RWPE1 (cell line): ENCODE measurements around the gene PPP2CA.
A peak's percentile ranks its signal among the peaks of the same experiment; 100 is the strongest.

Source experiments
- CTCF ChIA-PET: fragments of 350-600 bp; sonication (Branson Sonifier 250); formaldehyde crosslinking; extraction: SDS; loops from one replicate; lab custom pipeline; 2021; lab: Yijun Ruan, JAX
- POLR2A ChIA-PET: fragments of 400-600 bp; formaldehyde crosslinking; extraction: SDS; loops from one replicate; lab custom pipeline; 2020; ENCODE audit warnings: antibody characterized with exemption; ENCODE audit not compliant: low non-redundant PET; lab: Yijun Ruan, JAX
- DNase-seq: peaks from one replicate; pipeline ENCODE4 v3.0.0; 2012; ENCODE audit warnings: low spot score
- H3K27ac ChIP-seq: fragments of 450-650 bp; 2 replicates; pipeline ENCODE4 v1.5.1; 2017
- TF ChIP-seq, protein P1 (sequence below): fragments of 450-650 bp; conservative IDR thresholded peaks from 2 replicates; pipeline ENCODE4 v1.5.1; 2017; ENCODE audit warnings: low read depth, mild to moderate bottlenecking

The PPP2CA gene

DNA sequence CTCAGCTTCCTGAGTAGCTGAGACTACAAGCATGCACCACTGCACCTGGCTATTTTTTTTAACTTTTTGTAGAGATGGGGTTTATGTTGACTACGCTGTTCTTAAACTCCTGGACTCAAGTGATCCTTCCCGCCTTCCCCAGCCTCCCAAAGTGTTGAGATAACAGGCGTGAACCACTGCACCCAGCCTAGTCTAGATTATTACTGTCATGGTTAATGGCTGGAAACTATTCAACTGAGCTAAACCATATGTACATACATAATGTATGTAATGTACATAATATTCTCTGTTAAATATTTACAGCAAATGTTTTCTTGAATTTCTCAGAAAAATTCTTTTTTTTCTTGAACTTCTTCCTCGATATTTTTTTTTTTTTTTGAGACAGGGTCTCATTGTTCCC lies 21.3 kb downstream of the PPP2CA start:
- CTCF ChIA-PET = interaction anchor here (0.6 to 0.7 kb wide), 2 partner anchors 251 to 1058 kb away, joined by 3 to 4 read pairs; no protein-coding TSS in a partner anchor
- POLR2A ChIA-PET = no interaction called here
- TF ChIP-seq, protein P1, sequence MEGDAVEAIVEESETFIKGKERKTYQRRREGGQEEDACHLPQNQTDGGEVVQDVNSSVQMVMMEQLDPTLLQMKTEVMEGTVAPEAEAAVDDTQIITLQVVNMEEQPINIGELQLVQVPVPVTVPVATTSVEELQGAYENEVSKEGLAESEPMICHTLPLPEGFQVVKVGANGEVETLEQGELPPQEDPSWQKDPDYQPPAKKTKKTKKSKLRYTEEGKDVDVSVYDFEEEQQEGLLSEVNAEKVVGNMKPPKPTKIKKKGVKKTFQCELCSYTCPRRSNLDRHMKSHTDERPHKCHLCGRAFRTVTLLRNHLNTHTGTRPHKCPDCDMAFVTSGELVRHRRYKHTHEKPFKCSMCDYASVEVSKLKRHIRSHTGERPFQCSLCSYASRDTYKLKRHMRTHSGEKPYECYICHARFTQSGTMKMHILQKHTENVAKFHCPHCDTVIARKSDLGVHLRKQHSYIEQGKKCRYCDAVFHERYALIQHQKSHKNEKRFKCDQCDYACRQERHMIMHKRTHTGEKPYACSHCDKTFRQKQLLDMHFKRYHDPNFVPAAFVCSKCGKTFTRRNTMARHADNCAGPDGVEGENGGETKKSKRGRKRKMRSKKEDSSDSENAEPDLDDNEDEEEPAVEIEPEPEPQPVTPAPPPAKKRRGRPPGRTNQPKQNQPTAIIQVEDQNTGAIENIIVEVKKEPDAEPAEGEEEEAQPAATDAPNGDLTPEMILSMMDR = no peak
- DNase-seq = no peak
- no peak overlapping the region for H3K27ac ChIP-seq

DNA sequence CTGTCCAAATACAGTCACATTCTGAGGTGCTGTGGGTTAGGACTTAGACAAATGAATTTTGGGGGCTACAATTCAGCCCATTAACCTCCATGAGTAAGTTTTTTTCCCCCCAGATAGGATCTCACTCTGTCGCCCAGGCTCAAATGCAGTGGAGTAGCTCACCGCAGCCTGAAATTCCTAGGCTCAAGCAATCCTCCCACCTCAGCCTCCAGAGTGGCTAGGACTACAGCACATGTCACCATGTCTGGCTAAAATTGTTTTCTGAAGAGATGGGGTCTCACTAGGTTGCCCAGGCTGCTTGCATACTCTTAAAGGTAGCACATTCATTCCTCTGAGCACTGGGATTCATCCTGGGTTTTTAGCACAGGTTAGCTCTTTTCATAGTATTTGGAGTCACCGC lies 22.2 kb downstream of the PPP2CA start:
- no peak for DNase-seq
- ChIA-PET POLR2A (no interaction called here), CTCF (no interaction called here)
- H3K27ac ChIP-seq = no peak overlapping the region
- TF ChIP-seq, protein P1 = no peak

DNA sequence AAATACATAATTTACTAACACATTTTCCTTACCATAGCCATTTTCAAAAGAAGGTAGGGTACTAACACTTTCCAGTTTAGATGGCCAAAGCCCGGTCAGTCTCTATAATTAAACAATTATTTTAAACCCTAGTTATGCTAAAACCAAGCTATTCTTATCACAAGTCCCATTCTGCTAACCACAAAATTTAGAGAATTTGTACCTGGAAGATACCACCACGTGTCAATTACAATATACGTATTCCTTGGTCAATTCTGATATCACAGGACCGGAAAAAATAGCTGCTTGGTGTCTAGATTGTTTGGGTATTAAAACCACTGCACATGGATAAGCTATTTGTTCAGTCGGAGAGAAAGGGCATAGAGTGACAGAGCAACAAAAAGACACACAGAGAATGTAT lies 30.2 kb downstream of the PPP2CA start:
- TF ChIP-seq, protein P1 = no peak
- DNase-seq = no peak
- no peak overlapping the region for H3K27ac ChIP-seq
- CTCF ChIA-PET = interaction anchor here (1.2 kb wide), 1 partner anchor 12 kb away, joined by 5 read pairs; no protein-coding TSS in a partner anchor
- POLR2A ChIA-PET = interaction anchor here (0.6 kb wide), 1 partner anchor 52 kb away, joined by 7 read pairs; no protein-coding TSS in a partner anchor

DNA sequence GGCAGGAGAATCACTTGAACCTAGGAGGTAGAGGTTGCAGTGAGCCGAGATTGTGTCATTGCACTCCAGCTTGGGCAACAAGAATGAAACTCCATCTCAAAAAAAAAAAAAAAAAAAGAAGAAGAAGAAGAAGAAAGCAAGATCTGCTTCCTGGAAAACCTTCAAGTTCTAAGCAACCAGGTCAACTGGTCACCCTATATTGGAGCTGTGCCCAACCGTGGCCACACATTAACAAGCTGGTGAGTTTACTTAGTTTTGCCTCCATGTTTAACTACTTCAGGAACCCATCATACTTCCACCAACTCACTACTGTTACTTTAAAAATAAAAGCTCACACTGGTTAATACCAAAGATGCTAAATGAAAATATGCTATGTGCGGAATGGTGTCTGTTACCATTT lies 36.8 kb downstream of the PPP2CA start:
- no peak for DNase-seq
- ChIA-PET POLR2A (no interaction called here), CTCF (interaction anchor here (1.2 to 8.3 kb wide), 2 partner anchors 100 to 104 kb away, joined by 4 to 78 read pairs; no protein-coding TSS in a partner anchor)
- TF ChIP-seq, protein P1 = no peak
- no peak overlapping the region for H3K27ac ChIP-seq

DNA sequence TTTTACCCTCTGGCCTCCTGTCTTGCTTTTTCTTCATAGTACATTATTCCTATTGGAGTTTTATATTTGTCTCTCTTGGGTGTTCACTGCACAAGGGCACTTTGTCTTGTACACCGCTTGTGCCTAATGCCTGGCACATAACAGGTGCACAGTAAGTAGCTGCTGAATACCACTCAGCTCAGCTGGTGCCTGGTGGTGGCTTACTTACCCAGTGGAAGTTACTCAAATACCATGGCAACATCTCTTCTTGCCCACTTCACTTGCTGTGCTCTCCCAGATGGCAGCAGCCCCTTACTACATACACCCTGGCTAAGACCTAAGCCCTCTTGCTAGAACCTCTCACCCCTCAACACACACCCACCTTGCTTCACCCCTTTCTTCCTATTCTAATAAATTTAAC lies 37.8 kb downstream of the PPP2CA start:
- TF ChIP-seq, protein P1 = no peak
- ChIA-PET POLR2A (no interaction called here), CTCF (interaction anchor here (1.8 to 8.3 kb wide), 2 partner anchors 11 to 101 kb away, joined by 12 to 78 read pairs; partner anchors contain the start of gene SKP1)
- DNase-seq = no peak
- H3K27ac ChIP-seq = no peak overlapping the region

DNA sequence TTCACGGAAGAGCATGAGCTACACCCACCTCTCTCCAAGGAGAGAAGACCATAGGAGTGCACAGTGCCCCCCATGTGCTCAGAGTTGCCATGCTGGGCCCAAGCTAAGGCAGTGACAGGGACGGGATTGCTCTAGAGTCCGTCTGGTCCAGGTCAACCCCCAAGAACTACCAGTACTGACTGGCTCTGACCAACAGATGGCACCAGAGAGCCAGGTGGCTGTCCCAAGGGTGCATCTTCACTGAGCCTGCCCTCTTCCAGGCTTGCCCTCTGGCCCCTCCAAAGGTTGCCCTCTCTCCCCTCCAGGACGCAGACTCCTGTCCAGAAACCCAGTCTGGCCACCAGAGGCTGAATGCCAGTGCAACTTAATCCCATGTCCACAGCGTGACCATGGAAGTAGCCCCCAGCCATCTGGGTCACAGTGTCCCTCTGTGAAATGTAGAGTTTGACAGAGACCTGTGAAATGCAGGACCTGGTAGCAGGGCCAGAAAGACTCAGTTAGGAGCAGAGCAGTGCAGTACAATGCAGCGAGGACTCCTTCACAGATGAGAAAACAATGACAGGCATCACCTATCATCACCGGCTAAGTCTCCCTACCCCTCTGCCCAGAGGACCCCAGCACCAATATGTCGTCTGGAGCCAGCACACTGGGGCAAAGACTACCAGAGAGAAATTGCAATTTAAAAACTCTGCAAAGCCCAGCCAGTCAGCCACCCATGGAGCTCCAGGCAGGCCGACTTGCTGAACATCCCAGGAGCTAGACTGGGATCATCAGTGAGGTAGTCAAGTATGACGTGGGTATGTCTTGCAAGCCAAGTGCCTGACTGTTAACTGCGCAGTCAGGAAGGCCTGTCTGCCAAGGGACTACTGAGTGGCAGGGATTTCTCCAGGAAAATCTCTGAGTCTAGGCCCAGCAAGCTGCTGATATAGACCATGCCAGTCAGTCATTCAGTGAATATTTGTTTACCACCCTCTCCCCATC lies 41.4 kb downstream of the PPP2CA start:
- peak; percentile 90 for DNase-seq
- POLR2A ChIA-PET = no interaction called here
- no peak overlapping the region for H3K27ac ChIP-seq
- TF ChIP-seq, protein P1 = peak; percentile 97
- CTCF ChIA-PET = interaction anchor here (0.6 to 8.3 kb wide), 19 partner anchors 9 to 776 kb away, joined by 3 to 78 read pairs (median 3); no protein-coding TSS in a partner anchor
